ENCODE data around the gene GALNT16.
"Not testable (repeated sequence)": the region's sequence is repeated elsewhere in the genome, so short reads cannot be mapped to it uniquely, and the experiment has no call there.

The GALNT16 gene

GRCh38 chr14:69260861-69261564 is 1.1 kb downstream of the GALNT16 start:
- DNase-seq = peak; percentile 20

- DNase-seq = no peak
Measured at GRCh38 chr14:69261761-69262331, 1.9 kb downstream of the GALNT16 start.

- no peak for DNase-seq
Measured at GRCh38 chr14:69262516-69262915, 2.6 kb downstream of the GALNT16 start.

- no peak for DNase-seq
Measured at GRCh38 chr14:69263364-69263763, 3.4 kb downstream of the GALNT16 start.

GRCh38 chr14:69263771-69264170 is 3.8 kb downstream of the GALNT16 start:
- no peak for DNase-seq

GRCh38 chr14:69266572-69267345 is 6.8 kb downstream of the GALNT16 start:
- no peak for DNase-seq

- DNase-seq = no peak
Measured at GRCh38 chr14:69267492-69267891, 7.5 kb downstream of the GALNT16 start.

GRCh38 chr14:69268223-69268622 is 8.3 kb downstream of the GALNT16 start:
- no peak for DNase-seq

GRCh38 chr14:69268763-69269162 is 8.8 kb downstream of the GALNT16 start:
- no peak for DNase-seq

GRCh38 chr14:69269381-69269780 is 9.4 kb downstream of the GALNT16 start:
- no peak for DNase-seq

GRCh38 chr14:69270097-69270496 is 10.1 kb downstream of the GALNT16 start:
- no peak for DNase-seq

- no peak for DNase-seq
Measured at GRCh38 chr14:69270795-69271708, 11.1 kb downstream of the GALNT16 start.

GRCh38 chr14:69274321-69274720 is 14.4 kb downstream of the GALNT16 start:
- no peak for DNase-seq

- DNase-seq = no peak
Measured at GRCh38 chr14:69275331-69275730, 15.4 kb downstream of the GALNT16 start.

GRCh38 chr14:69277356-69277755 is 17.4 kb downstream of the GALNT16 start:
- DNase-seq = not testable (repeated sequence)

- DNase-seq = no peak
Measured at GRCh38 chr14:69280746-69281291, 20.9 kb downstream of the GALNT16 start.

GRCh38 chr14:69281450-69282169 is 21.7 kb downstream of the GALNT16 start:
- DNase-seq = peak; percentile 50

GRCh38 chr14:69282448-69282847 is 22.5 kb downstream of the GALNT16 start:
- no peak for DNase-seq

- no peak for DNase-seq
Measured at GRCh38 chr14:69284170-69284569, 24.2 kb downstream of the GALNT16 start.

GRCh38 chr14:69285661-69286255 is 25.8 kb downstream of the GALNT16 start:
- DNase-seq = no peak
